Measurements from ENCODE around the gene FNDC5. TPM values are rescaled to one million over a fixed set of nuclear protein-coding genes. Genes with fewer than 3 reads are reported as not detected.

Gene FNDC5
- total and polyA plus RNA-seq, 9 of the 15 experiments (the other 6 are each of a cell fraction or from before 2014, with no cell fraction given) = 0.06 to 2.1 (median 0.22) TPM

DNA sequence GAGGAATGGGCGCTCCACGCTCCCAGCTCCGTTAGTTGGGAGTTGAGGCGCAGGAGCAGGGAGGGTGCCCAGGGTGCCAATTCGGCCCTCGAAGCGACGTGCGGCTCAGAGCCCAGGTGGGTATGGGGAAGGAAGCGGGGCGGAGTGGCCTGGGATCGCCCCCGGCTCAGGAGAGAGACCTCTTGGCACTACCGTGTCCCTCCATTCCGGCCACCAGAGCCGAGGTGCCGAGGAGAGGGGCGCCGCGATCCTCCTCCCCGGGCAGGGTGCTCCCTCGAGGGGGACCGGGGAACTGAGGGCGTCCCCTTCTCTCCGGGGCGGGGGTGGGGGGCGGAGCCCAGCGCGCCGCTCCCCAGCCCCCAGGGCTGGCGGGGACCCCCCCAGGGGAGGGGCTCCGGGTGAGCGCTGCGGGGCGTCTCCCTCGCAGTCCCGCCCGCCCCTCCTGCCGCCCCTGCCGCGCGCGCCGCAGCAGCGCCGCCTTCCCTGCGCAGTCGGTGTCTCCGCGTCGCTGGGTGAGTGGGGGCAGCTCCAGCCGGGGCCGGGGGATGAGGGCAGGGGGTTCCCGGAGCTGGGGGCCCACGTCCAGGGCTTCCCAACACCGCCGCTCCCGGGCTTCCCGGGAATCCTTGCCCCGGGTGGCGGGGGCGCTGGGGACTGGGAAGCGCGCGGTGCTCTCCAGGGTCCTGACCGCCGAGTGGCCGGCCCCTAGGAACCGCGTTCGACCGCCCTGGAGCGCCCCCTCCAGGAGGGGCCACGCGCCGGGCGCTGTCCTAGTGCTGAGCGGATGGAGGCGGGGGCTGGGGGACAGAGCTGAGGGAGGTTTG lies 15.5 kb upstream of the FNDC5 start, which contains the start of gene HPCA (continued):
- TF ChIP-seq, protein P1, sequence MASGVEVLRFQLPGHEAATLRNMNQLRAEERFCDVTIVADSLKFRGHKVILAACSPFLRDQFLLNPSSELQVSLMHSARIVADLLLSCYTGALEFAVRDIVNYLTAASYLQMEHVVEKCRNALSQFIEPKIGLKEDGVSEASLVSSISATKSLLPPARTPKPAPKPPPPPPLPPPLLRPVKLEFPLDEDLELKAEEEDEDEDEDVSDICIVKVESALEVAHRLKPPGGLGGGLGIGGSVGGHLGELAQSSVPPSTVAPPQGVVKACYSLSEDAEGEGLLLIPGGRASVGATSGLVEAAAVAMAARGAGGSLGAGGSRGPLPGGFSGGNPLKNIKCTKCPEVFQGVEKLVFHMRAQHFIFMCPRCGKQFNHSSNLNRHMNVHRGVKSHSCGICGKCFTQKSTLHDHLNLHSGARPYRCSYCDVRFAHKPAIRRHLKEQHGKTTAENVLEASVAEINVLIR (CRISPR knock-in tag; IDR thresholded peaks at IDR 0.05) = no peak; the same call in 1 of the 2 replicates
- TF ChIP-seq ZNF668 (CRISPR knock-in tag; IDR thresholded peaks at IDR 0.05) (peak; percentile 88), ZNF586 (CRISPR knock-in tag; conservative IDR thresholded peaks at IDR 0.05) (no peak), NCOA4 (IDR thresholded peaks at IDR 0.05; ENCODE audit: partially characterized antibody) (no peak), RBM17 (IDR thresholded peaks at IDR 0.05; ENCODE audit: borderline replicate concordance, low read depth, low read length) (no peak), ZNF175 (CRISPR knock-in tag; IDR thresholded peaks at IDR 0.05; ENCODE audit: low read depth) (peak; percentile 88), PCBP2 (IDR thresholded peaks at IDR 0.05; ENCODE audit: low read depth, low read length, poor library complexity, severe bottlenecking) (no peak), ZBED1 (IDR thresholded peaks at IDR 0.05) (no peak), XRCC5 (IDR thresholded peaks at IDR 0.05; ENCODE audit: low read depth, low read length) (peak; percentile 98), ZBTB5 (IDR thresholded peaks at IDR 0.05) (no peak), ETV6 (IDR thresholded peaks at IDR 0.05; ENCODE audit: borderline replicate concordance in 1 of 2, low read depth in 2 of 2, low read length in 1 of 2) (no peak), ETV6 (CRISPR knock-in tag; IDR thresholded peaks at IDR 0.05; ENCODE audit: borderline replicate concordance) (peak; percentile 97), RNF219 (CRISPR knock-in tag; IDR thresholded peaks at IDR 0.05) (no peak), COPS2 (conservative IDR thresholded peaks at IDR 0.05) (no peak), IFI16 (CRISPR knock-in tag; IDR thresholded peaks at IDR 0.05) (no peak)
- TF ChIP-seq, protein P2, sequence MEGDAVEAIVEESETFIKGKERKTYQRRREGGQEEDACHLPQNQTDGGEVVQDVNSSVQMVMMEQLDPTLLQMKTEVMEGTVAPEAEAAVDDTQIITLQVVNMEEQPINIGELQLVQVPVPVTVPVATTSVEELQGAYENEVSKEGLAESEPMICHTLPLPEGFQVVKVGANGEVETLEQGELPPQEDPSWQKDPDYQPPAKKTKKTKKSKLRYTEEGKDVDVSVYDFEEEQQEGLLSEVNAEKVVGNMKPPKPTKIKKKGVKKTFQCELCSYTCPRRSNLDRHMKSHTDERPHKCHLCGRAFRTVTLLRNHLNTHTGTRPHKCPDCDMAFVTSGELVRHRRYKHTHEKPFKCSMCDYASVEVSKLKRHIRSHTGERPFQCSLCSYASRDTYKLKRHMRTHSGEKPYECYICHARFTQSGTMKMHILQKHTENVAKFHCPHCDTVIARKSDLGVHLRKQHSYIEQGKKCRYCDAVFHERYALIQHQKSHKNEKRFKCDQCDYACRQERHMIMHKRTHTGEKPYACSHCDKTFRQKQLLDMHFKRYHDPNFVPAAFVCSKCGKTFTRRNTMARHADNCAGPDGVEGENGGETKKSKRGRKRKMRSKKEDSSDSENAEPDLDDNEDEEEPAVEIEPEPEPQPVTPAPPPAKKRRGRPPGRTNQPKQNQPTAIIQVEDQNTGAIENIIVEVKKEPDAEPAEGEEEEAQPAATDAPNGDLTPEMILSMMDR (IDR thresholded peaks at IDR 0.05 in 2 of 3, conservative IDR thresholded peaks at IDR 0.05 in 1 of 3; ENCODE audit: insufficient read depth in 2 of 3, low read depth in 1 of 3, low read length in 3 of 3) = peak; percentile 85 to 95 (median 95)
- TF ChIP-seq, protein P3, sequence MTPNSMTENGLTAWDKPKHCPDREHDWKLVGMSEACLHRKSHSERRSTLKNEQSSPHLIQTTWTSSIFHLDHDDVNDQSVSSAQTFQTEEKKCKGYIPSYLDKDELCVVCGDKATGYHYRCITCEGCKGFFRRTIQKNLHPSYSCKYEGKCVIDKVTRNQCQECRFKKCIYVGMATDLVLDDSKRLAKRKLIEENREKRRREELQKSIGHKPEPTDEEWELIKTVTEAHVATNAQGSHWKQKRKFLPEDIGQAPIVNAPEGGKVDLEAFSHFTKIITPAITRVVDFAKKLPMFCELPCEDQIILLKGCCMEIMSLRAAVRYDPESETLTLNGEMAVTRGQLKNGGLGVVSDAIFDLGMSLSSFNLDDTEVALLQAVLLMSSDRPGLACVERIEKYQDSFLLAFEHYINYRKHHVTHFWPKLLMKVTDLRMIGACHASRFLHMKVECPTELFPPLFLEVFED (CRISPR knock-in tag; conservative IDR thresholded peaks at IDR 0.05) = peak; percentile 67; the same call in 1 of the 2 replicates
- TF ChIP-seq, protein P4, sequence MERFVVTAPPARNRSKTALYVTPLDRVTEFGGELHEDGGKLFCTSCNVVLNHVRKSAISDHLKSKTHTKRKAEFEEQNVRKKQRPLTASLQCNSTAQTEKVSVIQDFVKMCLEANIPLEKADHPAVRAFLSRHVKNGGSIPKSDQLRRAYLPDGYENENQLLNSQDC (CRISPR knock-in tag; IDR thresholded peaks at IDR 0.05) = no peak

Data from K562 (cell line).